IPS-18a (cell line): ENCODE measurements around the gene MAP2K2.
"Not testable (repeated sequence)": the region's sequence is repeated elsewhere in the genome, so short reads cannot be mapped to it uniquely, and the experiment has no call there.

ENCODE experiments used
- H3K27ac ChIP-seq: one replicate; pipeline ENCODE4 v1.5.1; 2013; ENCODE audit warnings: low read length
- H3K27me3 ChIP-seq: one replicate; pipeline ENCODE4 v1.6.1; 2013; ENCODE audit warnings: mild to moderate bottlenecking, low read length; ENCODE audit not compliant: control insufficient read depth, insufficient read depth
- H3K36me3 ChIP-seq: one replicate; pipeline ENCODE4 v1.6.1; 2013; ENCODE audit warnings: low read depth, low read length; ENCODE audit not compliant: control insufficient read depth
- H3K4me1 ChIP-seq: one replicate; pipeline ENCODE4 v1.6.1; 2013; ENCODE audit warnings: low read depth, low read length; ENCODE audit not compliant: control insufficient read depth
- H3K4me3 ChIP-seq: one replicate; pipeline ENCODE4 v1.5.1; 2013; ENCODE audit warnings: low read length
- H3K9ac ChIP-seq: one replicate; pipeline ENCODE4 v1.6.1; 2013; ENCODE audit warnings: mild to moderate bottlenecking, low read length, moderate library complexity
- H3K9me3 ChIP-seq: one replicate; pipeline ENCODE4 v1.6.1; 2013; ENCODE audit warnings: low read depth, low read length; ENCODE audit not compliant: control insufficient read depth

MAP2K2 gene

GRCh38 chr19:4127322-4127721 lies 3.4 kb upstream of the MAP2K2 start:
- not testable (repeated sequence) for H3K4me3 ChIP-seq, H3K36me3 ChIP-seq, H3K9me3 ChIP-seq, H3K27ac ChIP-seq, H3K9ac ChIP-seq, H3K27me3 ChIP-seq
- peaks cover 11% of the 10 kb centered on the region for H3K4me1 ChIP-seq

GRCh38 chr19:4124638-4125037 lies 716 bp upstream of the MAP2K2 start:
- H3K4me3 ChIP-seq: peak overlapping the region; percentile 87
- no peaks in the 10 kb centered on the region for H3K27me3 ChIP-seq
- peaks cover 11% of the 10 kb centered on the region for H3K4me1 ChIP-seq
- H3K27ac ChIP-seq: no peak overlapping the region
- H3K9ac ChIP-seq: peak overlapping the region; percentile 71
- H3K9me3 ChIP-seq: no peaks in the 10 kb centered on the region
- H3K36me3 ChIP-seq: peaks cover 5% of the 10 kb centered on the region

GRCh38 chr19:4122480-4122879 lies 1.4 kb downstream of the MAP2K2 start:
- Histone ChIP-seq H3K27me3 (no peaks in the 10 kb centered on the region), H3K27ac (no peak overlapping the region), H3K36me3 (peaks cover 14% of the 10 kb centered on the region), H3K9me3 (no peaks in the 10 kb centered on the region), H3K4me1 (peaks cover 11% of the 10 kb centered on the region), H3K9ac (peak overlapping the region; percentile 70), H3K4me3 (peak overlapping the region; percentile 80)

- Histone ChIP-seq H3K4me1 (peaks cover 11% of the 10 kb centered on the region), H3K36me3 (peaks cover 20% of the 10 kb centered on the region), H3K9ac (no peak overlapping the region), H3K4me3 (no peak overlapping the region), H3K27ac (no peak overlapping the region), H3K27me3 (no peaks in the 10 kb centered on the region), H3K9me3 (no peaks in the 10 kb centered on the region)
Measured at GRCh38 chr19:4121815-4122214, 2.1 kb downstream of the MAP2K2 start.

- Histone ChIP-seq H3K9me3 (no peaks in the 10 kb centered on the region), H3K27me3 (no peaks in the 10 kb centered on the region), H3K4me3 (no peak overlapping the region), H3K27ac (no peak overlapping the region), H3K36me3 (peaks cover 23% of the 10 kb centered on the region), H3K9ac (no peak overlapping the region), H3K4me1 (peaks cover 11% of the 10 kb centered on the region)
Measured at GRCh38 chr19:4121273-4121612, 2.7 kb downstream of the MAP2K2 start.

GRCh38 chr19:4120559-4121272 lies 3.2 kb downstream of the MAP2K2 start:
- H3K27ac ChIP-seq: no peak overlapping the region
- peaks cover 11% of the 10 kb centered on the region for H3K4me1 ChIP-seq
- H3K36me3 ChIP-seq: peaks cover 27% of the 10 kb centered on the region
- no peak overlapping the region for H3K4me3 ChIP-seq
- H3K27me3 ChIP-seq: no peaks in the 10 kb centered on the region
- no peaks in the 10 kb centered on the region for H3K9me3 ChIP-seq
- H3K9ac ChIP-seq: no peak overlapping the region

GRCh38 chr19:4119763-4120162 lies 4.2 kb downstream of the MAP2K2 start:
- Histone ChIP-seq H3K27me3 (no peaks in the 10 kb centered on the region), H3K9ac (no peak overlapping the region), H3K9me3 (no peaks in the 10 kb centered on the region), H3K4me1 (peaks cover 10% of the 10 kb centered on the region), H3K4me3 (no peak overlapping the region), H3K36me3 (peaks cover 30% of the 10 kb centered on the region), H3K27ac (no peak overlapping the region)

- Histone ChIP-seq H3K4me3 (no peak overlapping the region), H3K9me3 (no peaks in the 10 kb centered on the region), H3K27me3 (no peaks in the 10 kb centered on the region), H3K36me3 (peaks cover 46% of the 10 kb centered on the region), H3K9ac (no peak overlapping the region), H3K27ac (no peak overlapping the region), H3K4me1 (no peaks in the 10 kb centered on the region)
Measured at GRCh38 chr19:4115818-4116385, 8.0 kb downstream of the MAP2K2 start.

- Histone ChIP-seq H3K27ac (no peak overlapping the region), H3K9ac (no peak overlapping the region), H3K4me3 (no peak overlapping the region)
Measured at GRCh38 chr19:4115050-4115817, 8.7 kb downstream of the MAP2K2 start.

GRCh38 chr19:4114181-4114580 lies 9.7 kb downstream of the MAP2K2 start:
- Histone ChIP-seq H3K4me1 (no peaks in the 10 kb centered on the region), H3K36me3 (peaks cover 52% of the 10 kb centered on the region), H3K9me3 (no peaks in the 10 kb centered on the region), H3K9ac (no peak overlapping the region), H3K27me3 (no peaks in the 10 kb centered on the region), H3K4me3 (no peak overlapping the region), H3K27ac (no peak overlapping the region)

More at GRCh38 chr19:4115050-4115817, 8.7 kb downstream of the MAP2K2 start:
- Histone ChIP-seq H3K36me3 (peaks cover 47% of the 10 kb centered on the region), H3K27me3 (no peaks in the 10 kb centered on the region), H3K9me3 (no peaks in the 10 kb centered on the region), H3K4me1 (no peaks in the 10 kb centered on the region)

GRCh38 chr19:4113398-4114088 lies 10.4 kb downstream of the MAP2K2 start:
- no peaks in the 10 kb centered on the region for H3K4me1 ChIP-seq
- no peaks in the 10 kb centered on the region for H3K9me3 ChIP-seq
- H3K27me3 ChIP-seq: no peaks in the 10 kb centered on the region
- H3K27ac ChIP-seq: no peak overlapping the region
- H3K4me3 ChIP-seq: no peak overlapping the region
- H3K36me3 ChIP-seq: peaks cover 58% of the 10 kb centered on the region
- no peak overlapping the region for H3K9ac ChIP-seq
